22Rv1 (cell line): ENCODE data around the gene CATSPERB.

ENCODE experiments used
- ZFX ChIP-seq: fragments of 450-650 bp; IDR thresholded peaks from 2 replicates; pipeline ENCODE4 v1.6.1; 2017; ENCODE audit warnings: antibody characterized with exemption, borderline replicate concordance
- TF ChIP-seq, protein P1 (sequence below): fragments of 450-650 bp; IDR thresholded peaks from 2 replicates; pipeline ENCODE4 v1.5.1; 2017; ENCODE audit warnings: mild to moderate bottlenecking

DNA sequence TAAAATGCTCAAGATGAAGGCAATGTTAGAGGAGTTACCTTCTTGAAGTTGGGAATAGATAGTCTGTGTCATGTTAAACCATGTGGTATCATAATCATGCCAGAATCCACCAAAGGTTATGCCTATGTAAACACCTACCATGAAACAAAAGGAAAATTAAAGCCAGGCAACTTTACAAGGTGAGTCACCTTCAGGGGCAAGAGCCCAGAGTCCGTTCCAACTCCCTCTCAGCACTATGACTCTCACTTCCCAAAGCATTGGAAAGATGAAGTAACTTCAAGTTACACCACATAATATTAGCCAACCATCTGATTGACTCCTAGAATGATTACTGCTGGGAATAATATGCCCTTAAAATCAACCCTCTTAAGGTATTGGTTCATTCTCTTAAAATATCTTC, 38.5 kb downstream of the CATSPERB start:
- TF ChIP-seq, protein P1, sequence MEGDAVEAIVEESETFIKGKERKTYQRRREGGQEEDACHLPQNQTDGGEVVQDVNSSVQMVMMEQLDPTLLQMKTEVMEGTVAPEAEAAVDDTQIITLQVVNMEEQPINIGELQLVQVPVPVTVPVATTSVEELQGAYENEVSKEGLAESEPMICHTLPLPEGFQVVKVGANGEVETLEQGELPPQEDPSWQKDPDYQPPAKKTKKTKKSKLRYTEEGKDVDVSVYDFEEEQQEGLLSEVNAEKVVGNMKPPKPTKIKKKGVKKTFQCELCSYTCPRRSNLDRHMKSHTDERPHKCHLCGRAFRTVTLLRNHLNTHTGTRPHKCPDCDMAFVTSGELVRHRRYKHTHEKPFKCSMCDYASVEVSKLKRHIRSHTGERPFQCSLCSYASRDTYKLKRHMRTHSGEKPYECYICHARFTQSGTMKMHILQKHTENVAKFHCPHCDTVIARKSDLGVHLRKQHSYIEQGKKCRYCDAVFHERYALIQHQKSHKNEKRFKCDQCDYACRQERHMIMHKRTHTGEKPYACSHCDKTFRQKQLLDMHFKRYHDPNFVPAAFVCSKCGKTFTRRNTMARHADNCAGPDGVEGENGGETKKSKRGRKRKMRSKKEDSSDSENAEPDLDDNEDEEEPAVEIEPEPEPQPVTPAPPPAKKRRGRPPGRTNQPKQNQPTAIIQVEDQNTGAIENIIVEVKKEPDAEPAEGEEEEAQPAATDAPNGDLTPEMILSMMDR = no peak
- TF ChIP-seq ZFX = no peak
